Measurements from ENCODE around the gene SNIP1. TPM values are rescaled to one million over a fixed set of nuclear protein-coding genes. Genes with fewer than 3 reads are reported as not detected.

SNIP1 gene
- polyA plus RNA-seq, 2 of the 4 experiments (the other 2 are of a cell fraction) = 6.6 to 9.0 TPM

- Histone ChIP-seq H3K4me3 (no peak overlapping the region), H3K27ac (no peak overlapping the region), H3K4me1 (no peaks in the 10 kb centered on the region), H3K4me2 (0 out of 3 replicates have a peak overlapping the region, but pooled peaks have one; percentile 18), H3K9me3 (no peaks in the 10 kb centered on the region)
- ChIA-PET POLR2A (interaction anchor here (0.6 kb wide), 1 partner anchor 86 kb away, joined by 3 read pairs; no protein-coding TSS in a partner anchor), CTCF (interaction anchor here (0.6 to 11.6 kb wide), 35 partner anchors 9 to 1468 kb away, joined by 3 to 128 read pairs (median 5); partner anchors contain the start of genes CDCA8, MEAF6 and RSPO1)
- 16% methylated on average over 8 of the region's 8 CpGs for WGBS (ENCODE audit: missing lambda C conversion rate)
- DNase-seq (ENCODE audit: low read depth in 1 of 2, low spot score in 1 of 2) = peak; percentile 29 to 56
- ATAC-seq = peak; percentile 82 to 90; a peak in 5 of 6 replicates
- no peak for TF ChIP-seq BCL3 (IDR thresholded peaks at IDR 0.05)
- no peak for TF ChIP-seq FOXS1 (CRISPR knock-in tag; IDR thresholded peaks at IDR 0.05)
- TF ChIP-seq BHLHE40 (IDR thresholded peaks at IDR 0.05; ENCODE audit: low read depth, low read length) = no peak
- no peak for TF ChIP-seq MAFK (IDR thresholded peaks at IDR 0.05; ENCODE audit: partially characterized antibody)
- TF ChIP-seq SMC3 (IDR thresholded peaks at IDR 0.05) = peak; percentile 61
- no peak for TF ChIP-seq POLR2A (IDR thresholded peaks at IDR 0.05; ENCODE audit: low read length)
- peak; percentile 46 to 50; a peak in 3 of 5 replicates for TF ChIP-seq RAD21 (conservative IDR thresholded peaks at IDR 0.05 in 1 of 2, IDR thresholded peaks at IDR 0.05 in 1 of 2)
- no peak for TF ChIP-seq EHMT2 (IDR thresholded peaks at IDR 0.05; ENCODE audit: low read depth)
- peak; percentile 68 for TF ChIP-seq CTCF (IDR thresholded peaks at IDR 0.05)
- TF ChIP-seq JUN (IDR thresholded peaks at IDR 0.05) = no peak
- TF ChIP-seq RNF2 (IDR thresholded peaks at IDR 0.05; ENCODE audit: borderline replicate concordance, low read depth) = no peak
- TF ChIP-seq CBX8 (IDR thresholded peaks at IDR 0.05) = no peak
- TF ChIP-seq CBX2 (IDR thresholded peaks at IDR 0.05; ENCODE audit: borderline replicate concordance, low read depth) = no peak
- TF ChIP-seq USF2 (IDR thresholded peaks at IDR 0.05) = no peak
- TF ChIP-seq ZC3H11A (IDR thresholded peaks at IDR 0.05) = no peak
- TF ChIP-seq MAZ (IDR thresholded peaks at IDR 0.05; ENCODE audit: borderline replicate concordance, low read depth, low read length) = no peak
- TF ChIP-seq NFE2L2 (conservative IDR thresholded peaks at IDR 0.05; ENCODE audit: low read length) = no peak
- TF ChIP-seq CHD4 (IDR thresholded peaks at IDR 0.05; ENCODE audit: borderline replicate concordance) = no peak
- TF ChIP-seq EHF (CRISPR knock-in tag; IDR thresholded peaks at IDR 0.05) = no peak
- no peak for TF ChIP-seq MYC (IDR thresholded peaks at IDR 0.05; ENCODE audit: borderline replicate concordance, low read length)
- TF ChIP-seq MAX (IDR thresholded peaks at IDR 0.05) = no peak
- TF ChIP-seq HEYL (CRISPR knock-in tag; IDR thresholded peaks at IDR 0.05) = no peak
- FAIRE-seq = no peak
These were observed 48.9 kb upstream of the SNIP1 start for GRCh38 chr1:37602750-37603694.

GRCh38 chr1:37601441-37601840 lies 47.3 kb upstream of the SNIP1 start:
- no peaks in the 10 kb centered on the region for H3K4me1 ChIP-seq
- H3K4me3 ChIP-seq = no peak overlapping the region
- no peaks in the 10 kb centered on the region for H3K9me3 ChIP-seq
- ATAC-seq = no peak
- H3K4me2 ChIP-seq = no peak overlapping the region
- H3K27ac ChIP-seq = no peak overlapping the region
- TF ChIP-seq TP53 (CRISPR knock-in tag; IDR thresholded peaks at IDR 0.05) = no peak
- TF ChIP-seq HEYL (CRISPR knock-in tag; IDR thresholded peaks at IDR 0.05) = no peak
- no peak for TF ChIP-seq KDM1A (IDR thresholded peaks at IDR 0.05; ENCODE audit: low read depth)
- no peak for TF ChIP-seq CBX2 (IDR thresholded peaks at IDR 0.05; ENCODE audit: borderline replicate concordance, low read depth)
- TF ChIP-seq CTCF (IDR thresholded peaks at IDR 0.05) = no peak
- no peak for TF ChIP-seq FOSB (CRISPR knock-in tag; IDR thresholded peaks at IDR 0.05)
- no peak for TF ChIP-seq ZSCAN20 (CRISPR knock-in tag; IDR thresholded peaks at IDR 0.05)
- TF ChIP-seq JUN (IDR thresholded peaks at IDR 0.05) = no peak
- TF ChIP-seq HOXB5 (CRISPR knock-in tag; IDR thresholded peaks at IDR 0.05) = no peak
- TF ChIP-seq POLR2A (IDR thresholded peaks at IDR 0.05; ENCODE audit: low read length) = no peak
- TF ChIP-seq PBX3 (IDR thresholded peaks at IDR 0.05) = no peak
- CTCF ChIA-PET = interaction anchor here (0.6 to 11.6 kb wide), 5 partner anchors 10 to 80 kb away, joined by 3 to 128 read pairs (median 6); partner anchors contain the start of gene RSPO1
- DNase-seq (ENCODE audit: low read depth in 1 of 2, low spot score in 1 of 2) = no peak
- no peak for FAIRE-seq
- POLR2A ChIA-PET = no interaction called here

All from A549 (cell line).